WI38 (cell line): Measurements from ENCODE around the gene CEP162.
"Not testable (repeated sequence)": the region's sequence is repeated elsewhere in the genome, so short reads cannot be mapped to it uniquely, and the experiment has no call there.

Experiments
- H3K4me3 ChIP-seq: 2 replicates; pipeline ENCODE4 v1.5.1; 2011; ENCODE audit warnings: low read depth, mild to moderate bottlenecking, control low read depth, low read length
- CTCF ChIP-seq: IDR thresholded peaks from 2 replicates; pipeline ENCODE4 v1.5.1; 2012; ENCODE audit warnings: low read depth, mild to moderate bottlenecking, control low read depth, low read length

The CEP162 gene

GRCh38 chr6:84172080-84172479 is 55.4 kb downstream of the CEP162 start:
- no peak for TF ChIP-seq CTCF
- no peak overlapping the region for H3K4me3 ChIP-seq

DNA sequence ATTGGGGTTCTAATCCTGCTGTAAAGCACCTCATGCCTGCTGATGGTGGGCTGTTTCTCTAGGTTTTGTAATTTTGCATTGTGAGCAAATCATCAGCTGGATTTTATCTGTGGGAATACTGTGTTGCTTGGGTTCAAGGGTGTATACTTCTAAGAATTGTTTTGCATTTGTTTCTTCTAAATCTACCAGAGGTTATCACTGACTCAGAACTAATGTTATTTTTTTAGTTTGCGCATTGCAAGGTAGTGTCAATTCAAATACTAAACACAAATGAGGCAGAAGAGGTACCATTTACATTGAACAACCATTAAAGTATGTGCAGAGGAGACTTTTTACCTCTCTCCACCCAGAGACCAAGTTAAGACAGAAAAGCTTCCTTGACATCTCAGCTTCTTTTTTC is 60.0 kb downstream of the CEP162 start:
- TF ChIP-seq CTCF, result no peak
- no peak overlapping the region for H3K4me3 ChIP-seq

- no peak overlapping the region for H3K4me3 ChIP-seq
- TF ChIP-seq CTCF, result no peak
Measured at GRCh38 chr6:84166395-84166794, 61.0 kb downstream of the CEP162 start.

DNA sequence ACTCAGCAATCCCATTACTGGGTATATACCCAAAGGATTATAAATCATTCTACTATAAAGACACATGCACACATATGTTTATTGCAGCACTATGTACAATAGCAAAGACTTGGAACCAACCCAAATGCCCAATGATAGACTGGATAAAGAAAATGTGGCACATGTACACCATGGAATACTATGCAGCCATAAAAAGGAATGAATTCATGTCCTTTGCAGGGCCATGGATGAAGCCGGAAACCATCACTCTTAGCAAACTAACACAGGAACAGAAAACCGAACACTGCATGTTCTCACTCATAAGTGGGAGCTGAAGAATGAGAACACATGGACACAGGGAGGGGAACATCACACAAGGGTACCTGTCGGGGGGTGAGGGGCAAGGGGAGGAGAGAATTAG is 63.1 kb downstream of the CEP162 start:
- not testable (repeated sequence) for H3K4me3 ChIP-seq

DNA sequence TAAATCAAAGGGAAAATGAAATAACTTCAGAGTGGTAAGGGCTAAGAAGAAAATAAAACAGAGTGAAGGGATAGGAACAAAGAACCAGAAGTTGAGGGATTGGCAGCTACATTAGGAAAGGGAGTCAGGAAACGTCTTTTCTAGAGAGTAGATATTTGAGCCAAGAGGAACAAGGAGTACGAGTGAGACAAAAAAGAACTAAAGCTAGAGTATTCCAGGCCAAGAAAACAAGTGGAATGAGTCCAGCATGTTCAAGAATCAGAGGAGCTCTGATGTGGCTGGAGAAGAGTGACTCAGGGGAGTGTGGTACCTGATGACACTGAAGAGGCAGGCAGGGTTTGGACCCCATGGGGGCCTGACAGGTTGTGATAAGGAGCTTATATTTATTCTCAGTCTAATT is 66.3 kb downstream of the CEP162 start:
- H3K4me3 ChIP-seq, result no peak overlapping the region
- no peak for TF ChIP-seq CTCF

DNA sequence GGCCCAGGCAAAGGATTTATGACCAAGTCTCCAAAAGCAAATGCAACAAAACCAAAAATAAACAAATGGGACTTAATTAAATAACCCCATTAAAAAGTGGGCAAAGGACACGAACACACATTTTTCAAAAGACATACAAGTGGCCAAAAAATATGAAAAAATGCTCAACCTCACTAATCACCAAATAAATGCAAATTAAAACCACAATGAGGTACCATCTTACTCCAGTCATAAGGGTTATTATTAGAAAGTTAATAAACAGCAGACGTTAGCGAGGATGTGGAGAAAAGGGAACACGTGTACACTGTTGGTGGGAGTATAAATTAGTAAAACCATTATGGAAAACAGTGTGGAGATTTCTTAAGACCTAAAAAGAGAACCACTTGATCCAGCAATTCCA is 71.1 kb downstream of the CEP162 start:
- no peak for TF ChIP-seq CTCF
- H3K4me3 ChIP-seq, result no peak overlapping the region

- no peak for TF ChIP-seq CTCF
- no peak overlapping the region for H3K4me3 ChIP-seq
Measured at GRCh38 chr6:84151669-84152068, 75.8 kb downstream of the CEP162 start.

DNA sequence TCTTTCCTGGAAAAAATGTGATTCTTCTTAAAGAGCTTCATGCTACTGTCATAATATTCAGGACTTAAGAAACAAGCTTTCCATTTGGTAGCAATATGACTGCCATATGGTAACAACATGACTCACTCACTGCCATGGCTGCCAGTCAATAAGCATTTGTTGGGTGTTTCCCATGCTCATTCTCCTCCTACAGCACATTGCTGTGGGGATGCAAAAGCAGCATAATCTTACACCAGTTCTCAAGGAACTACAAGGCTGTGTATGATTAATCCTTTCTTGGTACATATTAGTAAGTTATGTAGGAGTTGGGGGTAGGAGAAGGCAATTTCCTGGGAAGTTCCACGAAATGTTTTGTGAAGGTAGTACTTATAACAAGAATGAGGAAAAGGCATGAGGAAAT is 76.7 kb downstream of the CEP162 start:
- H3K4me3 ChIP-seq, result no peak overlapping the region
- TF ChIP-seq CTCF, result no peak
